Retinal pigment epithelial cell (primary cell): Measurements from ENCODE around the gene SMIM15.
A peak's percentile ranks its signal among the peaks of the same experiment; 100 is the strongest.
"Not testable (repeated sequence)": the region's sequence is repeated elsewhere in the genome, so short reads cannot be mapped to it uniquely, and the experiment has no call there.

Source experiments
- DNase-seq: peaks from one replicate; pipeline ENCODE4 v3.0.0-alpha.2; 2010; ENCODE audit warnings: low read depth
- H3K4me3 ChIP-seq: 2 replicates; pipeline ENCODE4 v1.5.1; 2011; ENCODE audit warnings: mild to moderate bottlenecking, low read length, control low read depth, moderate library complexity
- TF ChIP-seq, protein P1 (sequence below): conservative IDR thresholded peaks from 2 replicates; pipeline ENCODE4 v1.5.1; 2011; ENCODE audit warnings: low read depth, low read length, control low read depth, inconsistent platforms

SMIM15 gene

DNA sequence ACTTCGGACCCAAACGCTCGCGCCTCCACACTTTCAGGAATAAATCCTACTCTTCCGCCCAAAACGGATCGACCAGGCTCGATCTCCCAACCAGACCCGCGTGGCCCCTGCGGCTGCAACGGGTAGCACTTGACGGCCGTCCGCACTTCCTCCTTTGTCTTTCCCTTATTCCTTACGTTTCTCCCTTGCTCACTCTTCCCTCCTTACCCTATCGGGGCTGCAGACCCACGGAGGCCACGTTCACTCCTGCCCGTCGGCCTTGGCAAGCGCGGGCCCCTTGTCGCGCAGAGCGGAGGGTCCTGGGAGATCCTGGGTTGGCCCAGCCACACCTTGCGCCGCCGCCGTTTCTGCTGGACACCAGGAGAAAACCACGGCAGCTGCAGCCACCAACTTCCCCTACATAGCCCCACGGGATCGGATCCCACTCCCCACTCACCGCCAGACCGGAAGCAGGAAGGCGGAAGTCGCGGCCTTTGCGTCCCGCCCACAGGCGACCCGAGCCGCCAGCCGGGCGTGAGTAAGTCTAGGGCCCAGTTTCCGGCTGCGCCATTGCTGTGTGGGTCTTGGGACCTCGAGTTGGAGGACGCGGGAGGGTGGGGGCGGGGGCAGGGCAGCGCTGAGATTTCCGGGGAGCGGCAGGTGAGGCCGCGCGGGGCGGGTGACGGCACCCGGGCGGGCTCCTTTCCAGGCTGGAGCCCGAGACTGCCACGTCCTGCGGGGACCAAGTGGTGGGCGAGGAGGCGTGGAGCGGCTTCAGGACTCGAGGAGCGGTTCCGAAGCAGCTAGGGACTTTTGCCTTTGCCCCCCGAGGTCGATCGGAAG is at the start of gene SMIM15:
SMIM15 (minus strand) TSS at position 459 of the 822 bp plus-strand sequence. CDS start 2,297 bp downstream, outside the sequence.
- peak; percentile 71 for DNase-seq
- H3K4me3 ChIP-seq: peak within 1 kb of the TSS; percentile 87
- TF ChIP-seq, protein P1, sequence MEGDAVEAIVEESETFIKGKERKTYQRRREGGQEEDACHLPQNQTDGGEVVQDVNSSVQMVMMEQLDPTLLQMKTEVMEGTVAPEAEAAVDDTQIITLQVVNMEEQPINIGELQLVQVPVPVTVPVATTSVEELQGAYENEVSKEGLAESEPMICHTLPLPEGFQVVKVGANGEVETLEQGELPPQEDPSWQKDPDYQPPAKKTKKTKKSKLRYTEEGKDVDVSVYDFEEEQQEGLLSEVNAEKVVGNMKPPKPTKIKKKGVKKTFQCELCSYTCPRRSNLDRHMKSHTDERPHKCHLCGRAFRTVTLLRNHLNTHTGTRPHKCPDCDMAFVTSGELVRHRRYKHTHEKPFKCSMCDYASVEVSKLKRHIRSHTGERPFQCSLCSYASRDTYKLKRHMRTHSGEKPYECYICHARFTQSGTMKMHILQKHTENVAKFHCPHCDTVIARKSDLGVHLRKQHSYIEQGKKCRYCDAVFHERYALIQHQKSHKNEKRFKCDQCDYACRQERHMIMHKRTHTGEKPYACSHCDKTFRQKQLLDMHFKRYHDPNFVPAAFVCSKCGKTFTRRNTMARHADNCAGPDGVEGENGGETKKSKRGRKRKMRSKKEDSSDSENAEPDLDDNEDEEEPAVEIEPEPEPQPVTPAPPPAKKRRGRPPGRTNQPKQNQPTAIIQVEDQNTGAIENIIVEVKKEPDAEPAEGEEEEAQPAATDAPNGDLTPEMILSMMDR: no peak

DNA sequence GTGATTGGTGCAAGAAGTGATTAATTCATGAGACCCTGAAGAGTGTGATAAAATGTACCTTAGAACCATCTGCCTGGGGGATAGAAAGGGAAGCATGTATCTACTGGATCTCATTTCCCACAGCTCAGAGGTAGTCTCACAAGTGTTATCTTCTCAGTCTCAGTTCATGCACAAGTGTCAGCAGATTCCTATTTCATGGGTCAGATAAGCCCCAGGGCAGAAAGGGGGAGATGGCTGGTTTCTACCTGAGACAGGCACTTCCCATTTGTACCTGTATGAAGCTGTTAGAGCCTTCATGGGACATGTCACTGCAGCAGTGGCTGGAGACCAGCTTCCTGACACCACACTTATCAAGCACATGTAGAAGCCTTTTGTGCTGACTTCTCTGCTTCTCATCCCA is 45.6 kb upstream of the SMIM15 start:
- TF ChIP-seq, protein P1: no peak
- no peak for DNase-seq
- no peak overlapping the region for H3K4me3 ChIP-seq

GRCh38 chr5:61205013-61205412 is 42.7 kb upstream of the SMIM15 start:
- DNase-seq: no peak
- TF ChIP-seq, protein P1: no peak
- H3K4me3 ChIP-seq: no peak overlapping the region

GRCh38 chr5:61202213-61202612 is 39.9 kb upstream of the SMIM15 start:
- TF ChIP-seq, protein P1: no peak
- no peak for DNase-seq
- no peak overlapping the region for H3K4me3 ChIP-seq

DNA sequence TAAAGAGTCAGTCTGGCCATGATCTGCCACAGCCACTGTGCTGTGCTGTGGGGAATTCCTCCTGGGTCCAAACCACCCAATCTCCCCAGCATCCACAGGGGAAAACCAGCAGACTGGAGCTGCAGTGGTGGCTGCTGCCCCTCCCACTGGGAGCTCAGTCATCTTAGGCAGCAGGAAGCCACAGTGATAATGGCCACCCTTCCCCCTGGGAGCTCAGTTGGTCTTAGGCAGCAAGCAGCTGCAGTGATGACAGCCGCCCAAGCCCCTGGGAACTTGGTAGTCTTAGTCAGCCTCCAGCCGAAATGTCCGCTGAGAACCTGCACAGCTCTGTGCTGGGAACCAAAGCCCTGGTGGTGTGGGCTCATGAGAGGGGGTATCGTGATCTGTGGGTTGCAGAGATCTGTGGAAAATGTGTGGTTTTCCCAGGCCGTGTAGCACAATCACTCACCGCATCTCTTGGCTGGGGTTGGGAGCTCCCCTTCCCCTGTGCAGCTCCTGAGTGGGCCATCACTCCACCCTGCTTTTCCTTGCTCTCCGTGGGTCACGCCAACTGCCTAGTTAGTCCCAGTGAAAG is 38.4 kb upstream of the SMIM15 start:
- TF ChIP-seq, protein P1: no peak
- DNase-seq: no peak
- no peak overlapping the region for H3K4me3 ChIP-seq

- no peak overlapping the region for H3K4me3 ChIP-seq
- DNase-seq: no peak
- TF ChIP-seq, protein P1: no peak
These were observed 36.3 kb upstream of the SMIM15 start for GRCh38 chr5:61198606-61199005.

GRCh38 chr5:61187826-61188225 is 25.6 kb upstream of the SMIM15 start:
- DNase-seq, H3K4me3 ChIP-seq: not testable (repeated sequence)

DNA sequence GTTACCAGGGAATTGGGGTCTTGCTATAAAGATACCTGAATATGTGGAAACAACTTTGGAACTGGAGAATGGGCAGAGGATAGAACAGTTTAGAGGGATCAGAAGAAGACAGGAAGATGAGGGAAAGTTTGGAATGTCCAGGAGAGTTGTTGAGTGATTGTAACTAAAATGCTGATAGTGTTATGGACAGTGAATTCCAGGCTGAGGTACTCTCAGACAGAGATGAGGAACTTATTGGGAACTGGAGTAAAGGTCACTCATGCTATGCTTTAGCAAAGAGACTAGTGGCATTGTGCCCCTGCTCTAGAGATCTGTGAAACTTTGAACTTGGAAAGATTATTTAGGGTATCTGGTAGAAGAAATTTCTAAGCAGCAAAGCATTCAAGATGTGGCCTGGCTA is 25.1 kb upstream of the SMIM15 start:
- DNase-seq: not testable (repeated sequence)

More for the DNA sequence above, 25.1 kb upstream of the SMIM15 start:
- not testable (repeated sequence) for H3K4me3 ChIP-seq
